ENCODE measurements around the gene NSF.

DNA sequence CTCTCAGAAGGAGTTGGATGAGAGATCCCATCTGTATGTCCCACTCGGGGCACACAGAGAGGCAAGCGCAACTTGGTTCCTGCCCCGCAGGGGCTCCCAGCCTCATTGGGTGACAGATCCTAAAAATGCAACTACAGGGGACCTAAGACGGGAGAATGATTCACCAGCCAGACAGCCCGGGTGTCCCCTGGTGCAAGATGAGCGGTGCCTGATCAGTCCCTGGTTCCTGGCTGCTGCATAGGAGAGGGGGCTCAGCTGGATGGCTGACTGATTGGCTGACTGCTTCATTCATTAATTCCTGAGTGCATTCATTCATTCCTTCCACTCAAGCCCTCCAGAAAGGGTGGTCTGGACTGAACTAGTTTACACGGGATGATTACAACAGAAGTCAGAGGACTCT, 206.1 kb downstream of the NSF start:
- TF ChIP-seq, protein P1, sequence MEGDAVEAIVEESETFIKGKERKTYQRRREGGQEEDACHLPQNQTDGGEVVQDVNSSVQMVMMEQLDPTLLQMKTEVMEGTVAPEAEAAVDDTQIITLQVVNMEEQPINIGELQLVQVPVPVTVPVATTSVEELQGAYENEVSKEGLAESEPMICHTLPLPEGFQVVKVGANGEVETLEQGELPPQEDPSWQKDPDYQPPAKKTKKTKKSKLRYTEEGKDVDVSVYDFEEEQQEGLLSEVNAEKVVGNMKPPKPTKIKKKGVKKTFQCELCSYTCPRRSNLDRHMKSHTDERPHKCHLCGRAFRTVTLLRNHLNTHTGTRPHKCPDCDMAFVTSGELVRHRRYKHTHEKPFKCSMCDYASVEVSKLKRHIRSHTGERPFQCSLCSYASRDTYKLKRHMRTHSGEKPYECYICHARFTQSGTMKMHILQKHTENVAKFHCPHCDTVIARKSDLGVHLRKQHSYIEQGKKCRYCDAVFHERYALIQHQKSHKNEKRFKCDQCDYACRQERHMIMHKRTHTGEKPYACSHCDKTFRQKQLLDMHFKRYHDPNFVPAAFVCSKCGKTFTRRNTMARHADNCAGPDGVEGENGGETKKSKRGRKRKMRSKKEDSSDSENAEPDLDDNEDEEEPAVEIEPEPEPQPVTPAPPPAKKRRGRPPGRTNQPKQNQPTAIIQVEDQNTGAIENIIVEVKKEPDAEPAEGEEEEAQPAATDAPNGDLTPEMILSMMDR (IDR thresholded peaks at IDR 0.05), result no peak
- no peak for TF ChIP-seq POLR2A (IDR thresholded peaks at IDR 0.05)

All from uterus (tissue), 2 donors.